A549 (cell line): Measurements from ENCODE around the gene ZIK1. TPM values are rescaled to one million over a fixed set of nuclear protein-coding genes. Genes with fewer than 3 reads are reported as not detected.

Experiments
- ATAC-seq, 2 experiments: fragments of 200-7000 bp in 1 of 2; fragments of >200 bp in 1 of 2; cut with Nextera tagmentation in 1 of 2; cut with Tn5 transposase in 1 of 2; 3 replicates each; pipeline versions ENCODE4 v1.8.0 to v1.9.1; 2018 to 2020; ENCODE audit warnings: mild to moderate bottlenecking in 1 of 2, moderate library complexity in 1 of 2
- CTCF ChIA-PET: fragments of 300-600 bp; sonication (Branson Sonifier 250); formaldehyde crosslinking; extraction: SDS; loops from one replicate; lab custom pipeline; 2021; ENCODE audit warnings: antibody characterized with exemption, inconsistent platforms; lab: Yijun Ruan, JAX
- POLR2A ChIA-PET: fragments of 350-600 bp; formaldehyde crosslinking; extraction: SDS; loops from one replicate; lab custom pipeline; 2021; ENCODE audit warnings: antibody characterized with exemption, inconsistent platforms; lab: Yijun Ruan, JAX
- DNase-seq, 2 experiments: peaks; one replicate each; pipeline versions ENCODE4 v3.0.0 to v3.0.0-alpha.2; 2011 to 2016; ENCODE audit warnings: low read depth in 1 of 2, low spot score in 1 of 2
- FAIRE-seq: peaks from 2 replicates; lab custom pipeline; 2011; peaks lifted over from hg19 to GRCh38; lab: Jason Lieb, UNC
- H3K27ac ChIP-seq, 2 experiments: fragments of >200 bp; sonication (Bioruptor Twin); formaldehyde crosslinking; 3 replicates each; pipeline ENCODE4 v1.5.1; 2016 to 2017
- H3K4me1 ChIP-seq: fragments of >200 bp; sonication (Bioruptor Twin); formaldehyde crosslinking; 3 replicates; pipeline ENCODE4 v1.6.1; 2016
- H3K4me2 ChIP-seq: fragments of >200 bp; sonication (Bioruptor Twin); formaldehyde crosslinking; 3 replicates; pipeline ENCODE4 v1.6.1; 2016
- H3K4me3 ChIP-seq: fragments of >200 bp; sonication (Bioruptor Twin); formaldehyde crosslinking; 3 replicates; pipeline ENCODE4 v1.5.1; 2016
- H3K9me3 ChIP-seq: fragments of >200 bp; sonication (Bioruptor Twin); formaldehyde crosslinking; 3 replicates; pipeline ENCODE4 v1.6.1; 2016
- ATOH8 ChIP-seq: fragments of 250-450 bp; sonication (Bioruptor Pico); IDR thresholded peaks from 2 replicates; pipeline ENCODE4 v1.5.0; 2020; ENCODE audit warnings: low read depth, mild to moderate bottlenecking, moderate library complexity
- CHD2 ChIP-seq: fragments of 150-350 bp; IDR thresholded peaks from 2 replicates; pipeline ENCODE4 v1.6.1; 2014; ENCODE audit warnings: low read length; ENCODE audit not compliant: partially characterized antibody
- CHD4 ChIP-seq: fragments of 200-600 bp; sonication (generic); IDR thresholded peaks from 2 replicates; pipeline ENCODE4 v1.6.1; 2016; ENCODE audit warnings: antibody characterized with exemption, mild to moderate bottlenecking, borderline replicate concordance
- EHMT2 ChIP-seq: fragments of 200-600 bp; sonication (generic); IDR thresholded peaks from 2 replicates; pipeline ENCODE4 v1.6.1; 2016; ENCODE audit warnings: antibody characterized with exemption, low read depth, mild to moderate bottlenecking, moderate library complexity
- EP300 ChIP-seq, 2 experiments: fragments of >200 bp; sonication (Bioruptor Twin); formaldehyde crosslinking; IDR thresholded peaks; 2 replicates in 1 of 2; 3 replicates in 1 of 2; pipeline ENCODE4 v1.6.1; 2016 to 2017
- GATA3 ChIP-seq: IDR thresholded peaks from 2 replicates; pipeline ENCODE4 v1.6.1; 2012; ENCODE audit warnings: borderline replicate concordance
- HES2 ChIP-seq: fragments of >200 bp; sonication (Bioruptor Twin); formaldehyde crosslinking; IDR thresholded peaks from 2 replicates; pipeline ENCODE4 v1.6.1; 2016
- HMGXB4 ChIP-seq: fragments of 250-450 bp; sonication (Bioruptor Pico); IDR thresholded peaks from 2 replicates; pipeline ENCODE4 v1.5.0; 2021; ENCODE audit warnings: mild to moderate bottlenecking, moderate library complexity, borderline replicate concordance
- HOXA7 ChIP-seq: fragments of 250-450 bp; sonication (Bioruptor Pico); IDR thresholded peaks from 2 replicates; pipeline ENCODE4 v1.5.0; 2020; ENCODE audit warnings: mild to moderate bottlenecking, moderate library complexity
- MAFK ChIP-seq: fragments of 450-650 bp; IDR thresholded peaks from 2 replicates; pipeline ENCODE4 v1.6.1; 2014; ENCODE audit not compliant: partially characterized antibody
- RNF2 ChIP-seq: fragments of 200-600 bp; sonication (generic); IDR thresholded peaks from 2 replicates; pipeline ENCODE4 v1.6.1; 2016; ENCODE audit warnings: low read depth, mild to moderate bottlenecking, antibody characterized with exemption, moderate library complexity, borderline replicate concordance
- TFCP2L1 ChIP-seq: fragments of 250-450 bp; sonication (Bioruptor Pico); IDR thresholded peaks from 2 replicates; pipeline ENCODE4 v1.5.0; 2021; ENCODE audit warnings: mild to moderate bottlenecking
- ZC3H11A ChIP-seq: fragments of 450-650 bp; IDR thresholded peaks from 2 replicates; pipeline ENCODE4 v1.6.1; 2014; ENCODE audit warnings: antibody characterized with exemption, mild to moderate bottlenecking
- WGBS: methylation state at CpG from one replicate; pipeline ENCODE4 v1.1.6; 2017; ENCODE audit errors: missing lambda C conversion rate; 5-methylcytosine and 5-hydroxymethylcytosine counted together
- polyA plus RNA-seq, 4 experiments: library from polyadenylated mRNA; depleted of rRNA in 3 of 4; stranded (reverse); fragments of >200 nt; fragmentation: RNase III in 1 of 4; extraction: RNeasy Plus Mini Kit Qiagen cat#74134 plus additional on column Dnase treatment in 1 of 4; gene quantifications; 2 replicates in 3 of 4; 3 replicates in 1 of 4; pipeline ENCODE4 v1.2.3, GENCODE V29; 2011 to 2017
- TF ChIP-seq, protein P1 (sequence below): fragments of 450-650 bp; IDR thresholded peaks from 2 replicates; pipeline ENCODE4 v1.6.1; 2014; ENCODE audit warnings: antibody characterized with exemption

Gene ZIK1
- polyA plus RNA-seq, 2 of the 4 experiments (the other 2 are of a cell fraction) = 0.03 TPM; not detected in 1

- DNase-seq (no peak), ATAC-seq (no peak), FAIRE-seq (no peak)
- CTCF ChIA-PET = interaction anchor here (0.6 kb wide), 1 partner anchor 339 kb away, joined by 3 read pairs; no protein-coding TSS in a partner anchor
- no peak overlapping the region for H3K4me2 ChIP-seq
- no peak for TF ChIP-seq RNF2
- TF ChIP-seq, protein P1, sequence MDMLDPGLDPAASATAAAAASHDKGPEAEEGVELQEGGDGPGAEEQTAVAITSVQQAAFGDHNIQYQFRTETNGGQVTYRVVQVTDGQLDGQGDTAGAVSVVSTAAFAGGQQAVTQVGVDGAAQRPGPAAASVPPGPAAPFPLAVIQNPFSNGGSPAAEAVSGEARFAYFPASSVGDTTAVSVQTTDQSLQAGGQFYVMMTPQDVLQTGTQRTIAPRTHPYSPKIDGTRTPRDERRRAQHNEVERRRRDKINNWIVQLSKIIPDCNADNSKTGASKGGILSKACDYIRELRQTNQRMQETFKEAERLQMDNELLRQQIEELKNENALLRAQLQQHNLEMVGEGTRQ = no peak
- no peak for TF ChIP-seq GATA3
- no peak for TF ChIP-seq EHMT2
- TF ChIP-seq ATOH8 (CRISPR knock-in tag) = no peak
- TF ChIP-seq HMGXB4 = no peak
- TF ChIP-seq CHD2 = no peak
- TF ChIP-seq ZC3H11A = no peak
- TF ChIP-seq EP300 (IDR thresholded peaks at IDR 0.05) = no peak
- TF ChIP-seq HES2 = no peak
- TF ChIP-seq CHD4 = no peak
- no peak for TF ChIP-seq HOXA7 (CRISPR knock-in tag)
- no peak for TF ChIP-seq TFCP2L1 (CRISPR knock-in tag)
- no peak for TF ChIP-seq MAFK
- H3K9me3 ChIP-seq = peaks cover 95% of the 10 kb centered on the region
- 63% methylated on average over 4 of the region's 4 CpGs for WGBS
- H3K27ac ChIP-seq = no peak overlapping the region
- H3K4me3 ChIP-seq = no peak overlapping the region
- POLR2A ChIA-PET = no interaction called here
- H3K4me1 ChIP-seq = no peaks in the 10 kb centered on the region
These were observed 58.6 kb downstream of the ZIK1 start for GRCh38 chr19:57642396-57643046.

Other genes starting within 250 kb of the ZIK1 start
- 4.8 and 5.5 TPM in 2 replicates for gene ZNF304, start 232.9 kb upstream of the ZIK1 start, polyA plus RNA-seq (2011; rRNA removed)
- gene ZNF304, start 232.9 kb upstream of the ZIK1 start, polyA plus RNA-seq (2017; fragmentation: RNase III; extraction: RNeasy Plus Mini Kit Qiagen cat#74134 plus additional on column Dnase treatment) = 2.1 to 2.3 TPM (median 2.3 TPM) in 3 replicates
- gene TRAPPC2B, start 220.6 kb upstream of the ZIK1 start, polyA plus RNA-seq (2011; rRNA removed) = 25.1 and 27.8 TPM in 2 replicates
- gene TRAPPC2B, start 220.6 kb upstream of the ZIK1 start, polyA plus RNA-seq (2017; fragmentation: RNase III; extraction: RNeasy Plus Mini Kit Qiagen cat#74134 plus additional on column Dnase treatment) = 12.2 to 15.7 TPM (median 14.5 TPM) in 3 replicates
- 2.9 TPM in 2 replicates for gene ZNF547, start 220.6 kb upstream of the ZIK1 start, polyA plus RNA-seq (2011; rRNA removed)
- 1.7 to 2.1 TPM (median 2.0 TPM) in 3 replicates for gene ZNF547, start 220.6 kb upstream of the ZIK1 start, polyA plus RNA-seq (2017; fragmentation: RNase III; extraction: RNeasy Plus Mini Kit Qiagen cat#74134 plus additional on column Dnase treatment)
- 9.6 and 11.3 TPM in 2 replicates for gene ZNF548, start 194.3 kb upstream of the ZIK1 start, polyA plus RNA-seq (2011; rRNA removed)
- gene ZNF548, start 194.3 kb upstream of the ZIK1 start, polyA plus RNA-seq (2017; fragmentation: RNase III; extraction: RNeasy Plus Mini Kit Qiagen cat#74134 plus additional on column Dnase treatment) = 6.4 to 8.4 TPM (median 7.4 TPM) in 3 replicates
- 6.4 and 6.8 TPM in 2 replicates for gene ZNF17, start 173.0 kb upstream of the ZIK1 start, polyA plus RNA-seq (2011; rRNA removed)
- 3.8 to 4.1 TPM (median 4.0 TPM) in 3 replicates for gene ZNF17, start 173.0 kb upstream of the ZIK1 start, polyA plus RNA-seq (2017; fragmentation: RNase III; extraction: RNeasy Plus Mini Kit Qiagen cat#74134 plus additional on column Dnase treatment)
- gene ZNF749, start 148.8 kb upstream of the ZIK1 start, polyA plus RNA-seq (2011; rRNA removed) = 25.2 and 30.9 TPM in 2 replicates
- gene ZNF749, start 148.8 kb upstream of the ZIK1 start, polyA plus RNA-seq (2017; fragmentation: RNase III; extraction: RNeasy Plus Mini Kit Qiagen cat#74134 plus additional on column Dnase treatment) = 11.7 to 12.6 TPM (median 12.4 TPM) in 3 replicates
- 0.19 and 0.30 TPM in 2 replicates for gene VN1R1, start 127.0 kb upstream of the ZIK1 start, polyA plus RNA-seq (2011; rRNA removed)
- gene VN1R1, start 127.0 kb upstream of the ZIK1 start, polyA plus RNA-seq (2017; fragmentation: RNase III; extraction: RNeasy Plus Mini Kit Qiagen cat#74134 plus additional on column Dnase treatment) = 0.04 to 0.16 TPM (median 0.05 TPM) in 3 replicates
- 3.2 and 3.6 TPM in 2 replicates for gene ZNF772, start 106.6 kb upstream of the ZIK1 start, polyA plus RNA-seq (2011; rRNA removed)
- gene ZNF772, start 106.6 kb upstream of the ZIK1 start, polyA plus RNA-seq (2017; fragmentation: RNase III; extraction: RNeasy Plus Mini Kit Qiagen cat#74134 plus additional on column Dnase treatment) = 2.0 to 2.3 TPM (median 2.3 TPM) in 3 replicates
- 11.8 and 12.1 TPM in 2 replicates for gene ZNF419, start 96.4 kb upstream of the ZIK1 start, polyA plus RNA-seq (2011; rRNA removed)
- gene ZNF419, start 96.4 kb upstream of the ZIK1 start, polyA plus RNA-seq (2017; fragmentation: RNase III; extraction: RNeasy Plus Mini Kit Qiagen cat#74134 plus additional on column Dnase treatment) = 8.0 to 9.0 TPM (median 8.2 TPM) in 3 replicates
- 8.4 and 9.2 TPM in 2 replicates for gene ZNF773, start 84.2 kb upstream of the ZIK1 start, polyA plus RNA-seq (2011; rRNA removed)
- gene ZNF773, start 84.2 kb upstream of the ZIK1 start, polyA plus RNA-seq (2017; fragmentation: RNase III; extraction: RNeasy Plus Mini Kit Qiagen cat#74134 plus additional on column Dnase treatment) = 6.0 to 6.4 TPM (median 6.1 TPM) in 3 replicates
- gene ZNF549, start 56.8 kb upstream of the ZIK1 start, polyA plus RNA-seq (2011; rRNA removed) = 3.7 and 3.9 TPM in 2 replicates
- 1.7 to 1.8 TPM (median 1.8 TPM) in 3 replicates for gene ZNF549, start 56.8 kb upstream of the ZIK1 start, polyA plus RNA-seq (2017; fragmentation: RNase III; extraction: RNeasy Plus Mini Kit Qiagen cat#74134 plus additional on column Dnase treatment)
- 8.7 and 9.2 TPM in 2 replicates for gene ZNF550, start 24.3 kb upstream of the ZIK1 start, polyA plus RNA-seq (2011; rRNA removed)
- 4.7 to 5.3 TPM (median 5.2 TPM) in 3 replicates for gene ZNF550, start 24.3 kb upstream of the ZIK1 start, polyA plus RNA-seq (2017; fragmentation: RNase III; extraction: RNeasy Plus Mini Kit Qiagen cat#74134 plus additional on column Dnase treatment)
- 4.7 and 4.8 TPM in 2 replicates for gene ZNF416, start 5.2 kb upstream of the ZIK1 start, polyA plus RNA-seq (2011; rRNA removed)
- gene ZNF416, start 5.2 kb upstream of the ZIK1 start, polyA plus RNA-seq (2017; fragmentation: RNase III; extraction: RNeasy Plus Mini Kit Qiagen cat#74134 plus additional on column Dnase treatment) = 2.8 to 3.5 TPM (median 2.9 TPM) in 3 replicates
- 4.9 and 5.9 TPM in 2 replicates for gene ZNF530, start 15.7 kb downstream of the ZIK1 start, polyA plus RNA-seq (2011; rRNA removed)
- 4.9 to 6.3 TPM (median 6.3 TPM) in 3 replicates for gene ZNF530, start 15.7 kb downstream of the ZIK1 start, polyA plus RNA-seq (2017; fragmentation: RNase III; extraction: RNeasy Plus Mini Kit Qiagen cat#74134 plus additional on column Dnase treatment)
- gene ZNF134, start 30.1 kb downstream of the ZIK1 start, polyA plus RNA-seq (2011; rRNA removed) = 9.2 and 10.1 TPM in 2 replicates
- gene ZNF134, start 30.1 kb downstream of the ZIK1 start, polyA plus RNA-seq (2017; fragmentation: RNase III; extraction: RNeasy Plus Mini Kit Qiagen cat#74134 plus additional on column Dnase treatment) = 8.3 to 9.2 TPM (median 9.1 TPM) in 3 replicates
- 11.6 and 15.8 TPM in 2 replicates for gene ZNF211, start 49.0 kb downstream of the ZIK1 start, polyA plus RNA-seq (2011; rRNA removed)
- gene ZNF211, start 49.0 kb downstream of the ZIK1 start, polyA plus RNA-seq (2017; fragmentation: RNase III; extraction: RNeasy Plus Mini Kit Qiagen cat#74134 plus additional on column Dnase treatment) = 6.9 to 7.7 TPM (median 7.5 TPM) in 3 replicates
- 0.04 TPM in 1 of 2 replicates, not detected in the other for gene ZSCAN4, start 84.8 kb downstream of the ZIK1 start, polyA plus RNA-seq (2011; rRNA removed)
- not detected in 3 replicates for gene ZSCAN4, start 84.8 kb downstream of the ZIK1 start, polyA plus RNA-seq (2017; fragmentation: RNase III; extraction: RNeasy Plus Mini Kit Qiagen cat#74134 plus additional on column Dnase treatment)
- 8.2 and 8.4 TPM in 2 replicates for gene ZNF551, start 97.8 kb downstream of the ZIK1 start, polyA plus RNA-seq (2011; rRNA removed)
- gene ZNF551, start 97.8 kb downstream of the ZIK1 start, polyA plus RNA-seq (2017; fragmentation: RNase III; extraction: RNeasy Plus Mini Kit Qiagen cat#74134 plus additional on column Dnase treatment) = 4.2 to 6.0 TPM (median 4.3 TPM) in 3 replicates
- gene ZNF154, start 125.1 kb downstream of the ZIK1 start, polyA plus RNA-seq (2011; rRNA removed) = not detected in 2 replicates
- not detected in 3 replicates for gene ZNF154, start 125.1 kb downstream of the ZIK1 start, polyA plus RNA-seq (2017; fragmentation: RNase III; extraction: RNeasy Plus Mini Kit Qiagen cat#74134 plus additional on column Dnase treatment)
- 1.4 and 1.5 TPM in 2 replicates for gene ZNF671, start 143.5 kb downstream of the ZIK1 start, polyA plus RNA-seq (2011; rRNA removed)
- gene ZNF671, start 143.5 kb downstream of the ZIK1 start, polyA plus RNA-seq (2017; fragmentation: RNase III; extraction: RNeasy Plus Mini Kit Qiagen cat#74134 plus additional on column Dnase treatment) = 0.85 to 1.1 TPM (median 1.0 TPM) in 3 replicates
- gene ZNF776, start 162.7 kb downstream of the ZIK1 start, polyA plus RNA-seq (2011; rRNA removed) = 9.3 and 10.5 TPM in 2 replicates
- 5.3 to 7.0 TPM (median 6.1 TPM) in 3 replicates for gene ZNF776, start 162.7 kb downstream of the ZIK1 start, polyA plus RNA-seq (2017; fragmentation: RNase III; extraction: RNeasy Plus Mini Kit Qiagen cat#74134 plus additional on column Dnase treatment)
- 8.1 and 8.2 TPM in 2 replicates for gene ZNF586, start 185.5 kb downstream of the ZIK1 start, polyA plus RNA-seq (2011; rRNA removed)
- gene ZNF586, start 185.5 kb downstream of the ZIK1 start, polyA plus RNA-seq (2017; fragmentation: RNase III; extraction: RNeasy Plus Mini Kit Qiagen cat#74134 plus additional on column Dnase treatment) = 7.1 to 8.5 TPM (median 7.3 TPM) in 3 replicates
- 5.7 and 5.8 TPM in 2 replicates for gene ZNF552, start 230.8 kb downstream of the ZIK1 start, polyA plus RNA-seq (2011; rRNA removed)
- gene ZNF552, start 230.8 kb downstream of the ZIK1 start, polyA plus RNA-seq (2017; fragmentation: RNase III; extraction: RNeasy Plus Mini Kit Qiagen cat#74134 plus additional on column Dnase treatment) = 6.0 to 7.2 TPM (median 6.5 TPM) in 3 replicates
- 14.2 and 14.9 TPM in 2 replicates for gene ZNF587B, start 246.2 kb downstream of the ZIK1 start, polyA plus RNA-seq (2011; rRNA removed)
- 13.2 to 15.8 TPM (median 14.1 TPM) in 3 replicates for gene ZNF587B, start 246.2 kb downstream of the ZIK1 start, polyA plus RNA-seq (2017; fragmentation: RNase III; extraction: RNeasy Plus Mini Kit Qiagen cat#74134 plus additional on column Dnase treatment)